Measurements from ENCODE around the gene MS4A6A.

Gene MS4A6A

DNA sequence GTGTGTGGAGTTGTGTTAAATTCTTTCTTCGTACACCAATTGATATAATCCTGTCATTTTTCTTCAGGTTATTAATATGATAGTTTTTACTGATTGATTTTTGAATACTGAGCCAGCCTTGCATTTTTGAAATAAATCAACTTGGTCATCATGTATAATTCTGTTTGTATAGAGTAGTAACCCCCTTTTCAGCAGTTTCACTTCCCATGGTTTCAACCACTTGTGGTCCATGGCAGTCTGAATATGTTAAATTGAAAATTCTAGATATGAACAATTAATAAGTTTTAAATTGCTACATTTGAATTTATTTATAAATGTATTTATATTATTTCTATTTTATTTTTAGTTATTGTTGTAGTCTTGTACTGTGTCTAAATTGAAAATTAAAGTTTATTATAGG, 32.6 kb downstream of the MS4A6A start:
- Histone ChIP-seq H3K4me2 (no peak overlapping the region), H3K27ac (no peak overlapping the region), H2AFZ (ENCODE audit: low read depth) (no peak overlapping the region), H3K4me3 (IDR thresholded peaks at IDR 0.05; ENCODE audit: insufficient read depth, low read depth, low read length) (no peak overlapping the region), H3K9ac (no peak overlapping the region), H3K79me2 (ENCODE audit: insufficient read depth, low read depth) (no peaks in the 10 kb centered on the region), H3K4me1 (ENCODE audit: low read depth, poor library complexity, severe bottlenecking) (peaks cover 5% of the 10 kb centered on the region), H3K27me3 (ENCODE audit: insufficient read depth, low read depth) (no peaks in the 10 kb centered on the region), H3K36me3 (ENCODE audit: insufficient read depth) (no peaks in the 10 kb centered on the region), H4K20me1 (ENCODE audit: insufficient read depth) (no peaks in the 10 kb centered on the region)
- TF ChIP-seq, protein P1, sequence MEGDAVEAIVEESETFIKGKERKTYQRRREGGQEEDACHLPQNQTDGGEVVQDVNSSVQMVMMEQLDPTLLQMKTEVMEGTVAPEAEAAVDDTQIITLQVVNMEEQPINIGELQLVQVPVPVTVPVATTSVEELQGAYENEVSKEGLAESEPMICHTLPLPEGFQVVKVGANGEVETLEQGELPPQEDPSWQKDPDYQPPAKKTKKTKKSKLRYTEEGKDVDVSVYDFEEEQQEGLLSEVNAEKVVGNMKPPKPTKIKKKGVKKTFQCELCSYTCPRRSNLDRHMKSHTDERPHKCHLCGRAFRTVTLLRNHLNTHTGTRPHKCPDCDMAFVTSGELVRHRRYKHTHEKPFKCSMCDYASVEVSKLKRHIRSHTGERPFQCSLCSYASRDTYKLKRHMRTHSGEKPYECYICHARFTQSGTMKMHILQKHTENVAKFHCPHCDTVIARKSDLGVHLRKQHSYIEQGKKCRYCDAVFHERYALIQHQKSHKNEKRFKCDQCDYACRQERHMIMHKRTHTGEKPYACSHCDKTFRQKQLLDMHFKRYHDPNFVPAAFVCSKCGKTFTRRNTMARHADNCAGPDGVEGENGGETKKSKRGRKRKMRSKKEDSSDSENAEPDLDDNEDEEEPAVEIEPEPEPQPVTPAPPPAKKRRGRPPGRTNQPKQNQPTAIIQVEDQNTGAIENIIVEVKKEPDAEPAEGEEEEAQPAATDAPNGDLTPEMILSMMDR (conservative IDR thresholded peaks at IDR 0.05; ENCODE audit: low read depth, low read length), result no peak

DNA sequence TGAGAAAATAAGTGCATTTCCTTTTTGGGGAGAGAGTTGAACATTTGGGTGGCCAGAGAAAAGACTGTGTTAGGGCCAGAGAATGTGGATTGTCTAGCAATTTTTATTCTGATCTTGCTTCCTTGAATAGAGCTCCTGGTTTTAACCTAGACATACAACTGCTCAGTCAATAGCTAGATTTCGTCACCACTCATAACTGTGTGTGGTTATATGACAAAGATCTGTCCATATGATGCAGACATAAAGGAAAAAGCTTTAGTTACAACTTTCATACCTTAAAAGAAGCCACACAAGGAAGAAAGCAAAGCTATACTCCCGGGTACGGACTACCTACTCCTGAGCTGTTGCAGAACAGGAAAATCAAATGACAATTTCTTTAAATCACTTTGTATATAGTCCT, 37.2 kb downstream of the MS4A6A start:
- TF ChIP-seq, protein P1 (conservative IDR thresholded peaks at IDR 0.05; ENCODE audit: low read depth, low read length), result no peak
- Histone ChIP-seq H3K79me2 (ENCODE audit: insufficient read depth, low read depth) (no peaks in the 10 kb centered on the region), H3K4me1 (ENCODE audit: low read depth, poor library complexity, severe bottlenecking) (peaks cover 3% of the 10 kb centered on the region), H2AFZ (ENCODE audit: low read depth) (no peak overlapping the region), H3K27ac (no peak overlapping the region), H4K20me1 (ENCODE audit: insufficient read depth) (no peaks in the 10 kb centered on the region), H3K9ac (no peak overlapping the region), H3K36me3 (ENCODE audit: insufficient read depth) (no peaks in the 10 kb centered on the region), H3K27me3 (ENCODE audit: insufficient read depth, low read depth) (no peaks in the 10 kb centered on the region), H3K4me3 (IDR thresholded peaks at IDR 0.05; ENCODE audit: insufficient read depth, low read depth, low read length) (no peak overlapping the region), H3K4me2 (no peak overlapping the region)

GRCh38 chr11:60143768-60144167, 39.1 kb downstream of the MS4A6A start:
- Histone ChIP-seq H3K4me1 (ENCODE audit: low read depth, poor library complexity, severe bottlenecking) (no peaks in the 10 kb centered on the region), H2AFZ (ENCODE audit: low read depth) (no peak overlapping the region), H3K79me2 (ENCODE audit: insufficient read depth, low read depth) (no peaks in the 10 kb centered on the region), H4K20me1 (ENCODE audit: insufficient read depth) (no peaks in the 10 kb centered on the region), H3K36me3 (ENCODE audit: insufficient read depth) (no peaks in the 10 kb centered on the region), H3K9ac (no peak overlapping the region), H3K4me3 (IDR thresholded peaks at IDR 0.05; ENCODE audit: insufficient read depth, low read depth, low read length) (no peak overlapping the region), H3K4me2 (no peak overlapping the region), H3K27ac (no peak overlapping the region), H3K27me3 (ENCODE audit: insufficient read depth, low read depth) (no peaks in the 10 kb centered on the region)
- TF ChIP-seq, protein P1 (conservative IDR thresholded peaks at IDR 0.05; ENCODE audit: low read depth, low read length), result no peak

DNA sequence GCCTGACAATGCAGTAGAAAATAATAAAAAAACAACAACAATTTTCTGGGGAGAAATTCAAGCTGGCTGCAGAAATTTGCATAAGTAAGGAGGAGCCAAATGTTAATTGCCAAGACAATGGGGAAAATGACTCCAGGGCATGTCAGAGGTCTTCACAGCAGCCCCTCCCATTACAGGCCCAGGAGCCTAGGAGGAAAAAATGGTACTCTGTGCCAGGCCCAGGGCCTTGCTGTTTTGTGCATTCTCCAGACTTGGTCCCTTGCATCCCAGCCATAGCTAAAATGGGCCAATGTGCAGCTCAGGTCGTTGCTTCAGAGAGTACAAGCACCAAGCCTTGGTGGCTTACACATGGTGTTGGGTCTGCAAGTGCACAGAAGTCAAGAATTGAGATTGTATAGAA, 49.0 kb downstream of the MS4A6A start:
- Histone ChIP-seq H3K4me2 (no peak overlapping the region), H4K20me1 (ENCODE audit: insufficient read depth) (no peaks in the 10 kb centered on the region), H3K4me1 (ENCODE audit: low read depth, poor library complexity, severe bottlenecking) (no peaks in the 10 kb centered on the region), H3K27me3 (ENCODE audit: insufficient read depth, low read depth) (no peaks in the 10 kb centered on the region), H3K4me3 (IDR thresholded peaks at IDR 0.05; ENCODE audit: insufficient read depth, low read depth, low read length) (no peak overlapping the region), H3K79me2 (ENCODE audit: insufficient read depth, low read depth) (no peaks in the 10 kb centered on the region), H2AFZ (ENCODE audit: low read depth) (no peak overlapping the region), H3K27ac (no peak overlapping the region), H3K36me3 (ENCODE audit: insufficient read depth) (no peaks in the 10 kb centered on the region), H3K9ac (no peak overlapping the region)
- TF ChIP-seq, protein P1 (conservative IDR thresholded peaks at IDR 0.05; ENCODE audit: low read depth, low read length), result no peak

Measured in KMS-11 (cell line).